Ovary (tissue), 9 donors: ENCODE measurements around the gene ZNF782. TPM values are rescaled to one million over a fixed set of nuclear protein-coding genes. Genes with fewer than 3 reads are reported as not detected.

ENCODE experiments used
- DNase-seq, 5 donors: peaks; one replicate each; pipeline ENCODE4 v3.0.0-alpha.2; 2019 to 2020
- H3K27ac ChIP-seq, 2 donors: fragments of 200-600 bp; one replicate each; pipeline versions ENCODE4 v1.5.1 to v1.8.0; 2019 to 2022
- H3K27me3 ChIP-seq: fragments of 200-600 bp; one replicate; pipeline ENCODE4 v1.8.0; 2022
- H3K36me3 ChIP-seq: fragments of 200-600 bp; sonication (generic); one replicate; pipeline ENCODE4 v1.5.1; 2019
- H3K4me1 ChIP-seq: one replicate; pipeline ENCODE4 v1.8.1; 2013; ENCODE audit warnings: mild to moderate bottlenecking, moderate library complexity; ENCODE audit not compliant: insufficient read depth
- H3K4me3 ChIP-seq: fragments of 200-600 bp; sonication (generic); one replicate; pipeline ENCODE4 v1.5.1; 2017
- H3K9me3 ChIP-seq, 2 donors: fragments of 200-600 bp in 1 of 2; sonication (generic) in 1 of 2; one replicate each; pipeline versions ENCODE4 v1.5.1 to v1.8.1; 2013 to 2019; ENCODE audit warnings: mild to moderate bottlenecking in 1 of 2, moderate library complexity in 1 of 2
- EP300 ChIP-seq: sonication (generic); formaldehyde crosslinking; IDR thresholded peaks from one replicate; pipeline ENCODE4 v1.6.1; 2017; ENCODE audit warnings: antibody characterized with exemption
- POLR2A ChIP-seq: fragments of 450-650 bp; IDR thresholded peaks from one replicate; pipeline ENCODE4 v1.6.1; 2017; ENCODE audit warnings: antibody characterized with exemption, mild to moderate bottlenecking, moderate library complexity
- WGBS, 3 donors: extraction: QIAGEN DNeasy Blood & Tissue Kit in 1 of 3; methylation state at CpG; one replicate each; pipeline versions ENCODE4 v1.1.5 to v1.1.7; 2013 to 2017; 5-methylcytosine and 5-hydroxymethylcytosine counted together
- intact Hi-C, 4 donors: fragments of 100-400 bp; cut with DNase I; formaldehyde crosslinking; loops; one replicate each; pipeline versions ENCODE4 v1.11.0 to v1.15.1; 2022 to 2023
- polyA plus RNA-seq, 2 donors: library from polyadenylated mRNA; stranded (reverse); fragments of 200-250 nt in 1 of 2; fragments of 350-450 nt in 1 of 2; fragmentation: Illumina TruSeq in 1 of 2; extraction: RNeasy Lipid Tissue Mini Kit (QIAGEN cat#74804) in 1 of 2; gene quantifications; one replicate each; pipeline ENCODE4 v1.2.3, GENCODE V29; 2013 to 2014
- total RNA-seq, 7 donors: library from RNA; depleted of rRNA in 2 of 7; stranded (reverse); fragments of >200 nt in 2 of 7; fragmentation: NEBNext Ultra II Directional in 3 of 7; extraction: Animal tissue kit (Norgen Biotek cat#: 25700) in 3 of 7; gene quantifications; one replicate each; pipeline versions ENCODE4 v1.1.0 to v1.2.4, GENCODE V29; 2016 to 2023
- TF ChIP-seq, protein P1 (sequence below), 3 donors: fragments of 450-650 bp in 2 of 3; fragments of 200-600 bp in 1 of 3; IDR thresholded peaks; one replicate each; pipeline versions ENCODE4 v1.5.1 to v1.8.0; 2016 to 2022; ENCODE audit warnings: antibody characterized with exemption in 3 of 3, mild to moderate bottlenecking in 1 of 3
- donor health status: DM: no; HTN: no; CAD: no; lungs with moderate emphysema.
- donor health status: DM: no; HTN: no; CAD: no.
- donor health status: Bipolar disorder and iron deficiency.
- donor health status: DM: yes; HTN: yes; CAD: no.
- donor health status: DM: no; HTN: no; CAD: no.
- donor health status: DM: yes; HTN: yes; CAD: no.

The ZNF782 gene
- total and polyA plus RNA-seq, 9 donors, result 2.8 to 12.4 (median 9.8) TPM

- Histone ChIP-seq H3K9me3 (peaks cover 3 to 18% of the 10 kb centered on the region in 2 donors), H3K4me3 (no peak overlapping the region), H3K27ac (no peak overlapping the region), H3K36me3 (no peaks in the 10 kb centered on the region), H3K27me3 (no peaks in the 10 kb centered on the region), H3K4me1 (no peaks in the 10 kb centered on the region)
- intact Hi-C loops, result no loop called here
- DNase-seq, result no peak
- TF ChIP-seq, protein P1, sequence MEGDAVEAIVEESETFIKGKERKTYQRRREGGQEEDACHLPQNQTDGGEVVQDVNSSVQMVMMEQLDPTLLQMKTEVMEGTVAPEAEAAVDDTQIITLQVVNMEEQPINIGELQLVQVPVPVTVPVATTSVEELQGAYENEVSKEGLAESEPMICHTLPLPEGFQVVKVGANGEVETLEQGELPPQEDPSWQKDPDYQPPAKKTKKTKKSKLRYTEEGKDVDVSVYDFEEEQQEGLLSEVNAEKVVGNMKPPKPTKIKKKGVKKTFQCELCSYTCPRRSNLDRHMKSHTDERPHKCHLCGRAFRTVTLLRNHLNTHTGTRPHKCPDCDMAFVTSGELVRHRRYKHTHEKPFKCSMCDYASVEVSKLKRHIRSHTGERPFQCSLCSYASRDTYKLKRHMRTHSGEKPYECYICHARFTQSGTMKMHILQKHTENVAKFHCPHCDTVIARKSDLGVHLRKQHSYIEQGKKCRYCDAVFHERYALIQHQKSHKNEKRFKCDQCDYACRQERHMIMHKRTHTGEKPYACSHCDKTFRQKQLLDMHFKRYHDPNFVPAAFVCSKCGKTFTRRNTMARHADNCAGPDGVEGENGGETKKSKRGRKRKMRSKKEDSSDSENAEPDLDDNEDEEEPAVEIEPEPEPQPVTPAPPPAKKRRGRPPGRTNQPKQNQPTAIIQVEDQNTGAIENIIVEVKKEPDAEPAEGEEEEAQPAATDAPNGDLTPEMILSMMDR (IDR thresholded peaks at IDR 0.05), result no peak
- TF ChIP-seq EP300, result no peak
- no peak for TF ChIP-seq POLR2A
- WGBS, 3 donors, result 94 to 97% (median 96%) methylated on average over 2 of the region's 2 CpGs
These were observed 83.2 kb downstream of the ZNF782 start for GRCh38 chr9:96771124-96771523.

- DNase-seq, result no peak
- Histone ChIP-seq H3K9me3 (peaks cover 3 to 27% of the 10 kb centered on the region in 2 donors), H3K4me3 (no peak overlapping the region), H3K27me3 (no peaks in the 10 kb centered on the region), H3K27ac (no peak overlapping the region), H3K36me3 (no peaks in the 10 kb centered on the region), H3K4me1 (no peaks in the 10 kb centered on the region)
- intact Hi-C loops, result no loop called here
- TF ChIP-seq EP300, result no peak
- TF ChIP-seq, protein P1 (IDR thresholded peaks at IDR 0.05), result no peak
- TF ChIP-seq POLR2A, result no peak
- 98 to 99% (median 99%) methylated on average over 6 of the region's 6 CpGs for WGBS, 3 donors
These were observed 84.3 kb downstream of the ZNF782 start for GRCh38 chr9:96769989-96770388.

Other genes with a start within 250 kb of the ZNF782 start
- gene CDC14B, start 234.7 kb downstream of the ZNF782 start, total RNA-seq, result 10 to 100 TPM in 5 of 7 donors, 1 to 10 TPM in 2; 8.1 to 15.3 (median 11.4) TPM
- 10 to 100 TPM in 1 of 2 donors, 1 to 10 TPM in 1; 5.9 to 14.9 TPM for gene CDC14B, start 234.7 kb downstream of the ZNF782 start, polyA plus RNA-seq
- 10 to 100 TPM; 10.6 to 21.2 (median 14.9) TPM for gene PRXL2C, start 199.2 kb downstream of the ZNF782 start, total RNA-seq
- 1 to 10 TPM; 6.6 to 9.6 TPM for gene PRXL2C, start 199.2 kb downstream of the ZNF782 start, polyA plus RNA-seq
- 10 to 100 TPM in 6 of 7 donors, 1 to 10 TPM in 1; 8.3 to 16.8 (median 13.4) TPM for gene ZNF510, start 76.4 kb downstream of the ZNF782 start, total RNA-seq
- gene ZNF510, start 76.4 kb downstream of the ZNF782 start, polyA plus RNA-seq, result 10 to 100 TPM in 1 of 2 donors, 1 to 10 TPM in 1; 6.8 to 10.3 TPM
- gene NUTM2G, start 74.3 kb upstream of the ZNF782 start, total RNA-seq, result not detected
- gene NUTM2G, start 74.3 kb upstream of the ZNF782 start, polyA plus RNA-seq, result not detected
- gene CTSV, start 184.6 kb upstream of the ZNF782 start, total RNA-seq, result 1 to 10 TPM in 2 of 7 donors, under 1 TPM in 2, not detected in 3; 0.30 to 6.4 (median 1.1) TPM
- gene CTSV, start 184.6 kb upstream of the ZNF782 start, polyA plus RNA-seq, result 1 to 10 TPM in 1 of 2 donors, under 1 TPM in 1; 0.67 to 2.1 TPM